SK-N-MC (cell line): ENCODE measurements around the gene DNHD1.

Source experiments
- EZH2 ChIP-seq: fragments of 200-600 bp; sonication (generic); IDR thresholded peaks from one replicate; pipeline ENCODE4 v1.6.1; 2017; ENCODE audit warnings: antibody characterized with exemption
- POLR2AphosphoS5 ChIP-seq: IDR thresholded peaks from 2 replicates; pipeline ENCODE4 v1.6.1; 2012; ENCODE audit warnings: mild to moderate bottlenecking, low read depth, low read length, borderline replicate concordance

- TF ChIP-seq POLR2AphosphoS5 (no peak), EZH2 (no peak)
Measured at GRCh38 chr11:6485661-6486060, 11.4 kb upstream of the DNHD1 start.
